Endothelial cell of umbilical vein (primary cell): ENCODE measurements around the gene ABCA3. TPM values are rescaled to one million over a fixed set of nuclear protein-coding genes. Genes with fewer than 3 reads are reported as not detected.

Source experiments
- BruUV-seq: library from RNA; stranded (reverse); fragments of 400-500 nt; replicated peaks from 2 replicates; lab custom pipeline; 2021; lab: Mats Ljungman, UMichigan
- CTCF ChIA-PET: fragments of 300-600, 350-600 bp; sonication (Branson Sonifier 250); formaldehyde crosslinking; loops from one replicate; lab custom pipeline; 2021; ENCODE audit warnings: antibody characterized with exemption, inconsistent platforms; lab: Charles Lee
- POLR2A ChIA-PET: fragments of 300-600, 350-600 bp; sonication (Branson Sonifier 250); formaldehyde crosslinking; loops from one replicate; lab custom pipeline; 2021; ENCODE audit warnings: antibody characterized with exemption, inconsistent platforms; lab: Charles Lee
- DNase-seq: peaks from one replicate; pipeline ENCODE4 v3.0.0-alpha.2; 2011; ENCODE audit warnings: low read depth, low spot score
- FAIRE-seq: peaks from 2 replicates; lab custom pipeline; 2011; peaks lifted over from hg19 to GRCh38; lab: Jason Lieb, UNC
- H2AFZ ChIP-seq: 2 replicates; pipeline ENCODE4 v1.6.0; 2012; ENCODE audit warnings: low read depth, low read length, control low read depth, inconsistent platforms
- H3K27ac ChIP-seq: 2 replicates; pipeline ENCODE4 v1.5.1; 2011; ENCODE audit warnings: low read depth, mild to moderate bottlenecking, control low read depth, low read length, moderate library complexity; ENCODE audit not compliant: insufficient read depth
- H3K27me3 ChIP-seq, 2 experiments: 2 replicates each; pipeline versions ENCODE4 v1.6.0 to v1.6.1; 2011; ENCODE audit warnings: low read length in 2 of 2, mixed read lengths in 1 of 2; ENCODE audit not compliant: control insufficient read depth in 2 of 2, insufficient read depth in 2 of 2
- H3K36me3 ChIP-seq, 2 experiments: 2 replicates in 1 of 2; 3 replicates in 1 of 2; pipeline ENCODE4 v1.5.1; 2011; ENCODE audit warnings: low read length in 2 of 2, mild to moderate bottlenecking in 1 of 2, moderate library complexity in 1 of 2; ENCODE audit not compliant: control insufficient read depth in 2 of 2, insufficient read depth in 2 of 2; ENCODE audit errors: extremely low read depth in 1 of 2
- H3K4me1 ChIP-seq: 3 replicates; pipeline ENCODE4 v1.5.1; 2011; ENCODE audit warnings: mild to moderate bottlenecking, low read length; ENCODE audit not compliant: control insufficient read depth, insufficient read depth; ENCODE audit errors: extremely low read depth
- H3K4me2 ChIP-seq: 2 replicates; pipeline ENCODE4 v1.6.1; 2011; ENCODE audit warnings: low read length, control low read depth, mixed read lengths; ENCODE audit not compliant: insufficient read depth
- H3K4me3 ChIP-seq, 3 experiments: fragments of 200-600 bp in 1 of 3; sonication (generic), shearing (Covaris generic) in 1 of 3; replicated peaks in 1 of 3; 2 replicates each; pipeline ENCODE4 v1.5.1; 2011 to 2016; ENCODE audit warnings: control low read depth in 3 of 3, low read length in 3 of 3, mild to moderate bottlenecking in 2 of 3, inconsistent platforms in 1 of 3, low read depth in 1 of 3, moderate library complexity in 1 of 3; ENCODE audit not compliant: insufficient read depth in 1 of 3
- H3K79me2 ChIP-seq: 2 replicates; pipeline ENCODE4 v1.6.0; 2012; ENCODE audit warnings: low read length, inconsistent platforms; ENCODE audit not compliant: control insufficient read depth, insufficient read depth
- H3K9ac ChIP-seq: replicated peaks from 2 replicates; pipeline ENCODE3; 2011; ENCODE audit warnings: low read length, control low read depth; ENCODE audit not compliant: insufficient read depth; ENCODE audit errors: extremely low read depth
- H3K9me1 ChIP-seq: replicated peaks from 3 replicates; pipeline ENCODE4 v1.6.0; 2011; ENCODE audit warnings: mild to moderate bottlenecking, low read length; ENCODE audit not compliant: control insufficient read depth, insufficient read depth; ENCODE audit errors: extremely low read depth
- H3K9me3 ChIP-seq: replicated peaks from 2 replicates; pipeline ENCODE4 v1.5.1; 2012; ENCODE audit warnings: low read length, inconsistent platforms; ENCODE audit not compliant: control insufficient read depth, insufficient read depth
- H4K20me1 ChIP-seq: replicated peaks from 2 replicates; pipeline ENCODE3; 2011; ENCODE audit warnings: mild to moderate bottlenecking, low read length; ENCODE audit not compliant: control insufficient read depth, insufficient read depth; ENCODE audit errors: extremely low read depth
- CTCF ChIP-seq, 2 donors: IDR thresholded peaks; 1 replicate in 1 of 2; 2 replicates in 1 of 2; pipeline ENCODE4 v1.5.1; 2011; ENCODE audit warnings: low read length in 2 of 2, mild to moderate bottlenecking in 2 of 2, moderate library complexity in 2 of 2, control low read depth in 1 of 2, inconsistent platforms in 1 of 2, low read depth in 1 of 2; ENCODE audit not compliant: insufficient read depth in 1 of 2; ENCODE audit errors: extremely low read depth in 1 of 2
- GATA2 ChIP-seq: IDR thresholded peaks from 2 replicates; pipeline ENCODE4 v1.7.0; 2011; ENCODE audit warnings: low read depth, mild to moderate bottlenecking, moderate library complexity, mixed read lengths, low read length; ENCODE audit not compliant: insufficient read length, insufficient read depth
- JUN ChIP-seq: IDR thresholded peaks from 2 replicates; pipeline ENCODE4 v1.6.1; 2011; ENCODE audit warnings: borderline replicate concordance, low read depth; ENCODE audit not compliant: insufficient read length, insufficient read depth
- POLR2A ChIP-seq: IDR thresholded peaks from 2 replicates; pipeline ENCODE4 v1.6.1; 2012; ENCODE audit warnings: low read depth, mild to moderate bottlenecking, control low read depth, low read length
- POLR2AphosphoS5 ChIP-seq: IDR thresholded peaks from 2 replicates; pipeline ENCODE4 v1.6.1; 2012; ENCODE audit warnings: low read depth, mild to moderate bottlenecking, control low read depth, low read length, moderate library complexity; ENCODE audit not compliant: insufficient read depth
- dilution Hi-C: fragments of 300-500 bp; cut with MboI; formaldehyde crosslinking; loops from one replicate; pipeline ENCODE4 v1.15.0; 2019; ENCODE audit warnings: low sequenced_read_pairs; ENCODE audit not compliant: extremely low pct_ligation_motif_present
- intact Hi-C: fragments of 100-400 bp; cut with micrococcal nuclease; formaldehyde crosslinking; loops from one replicate; pipeline ENCODE4 v1.10.0; 2022
- polyA plus RNA-seq, 4 experiments: library from polyadenylated mRNA; depleted of rRNA in 3 of 4; stranded (reverse) in 3 of 4; unstranded in 1 of 4; fragments of >200 nt; gene quantifications; 2 replicates each; pipeline versions ENCODE4 v1.2.1 to v1.2.3, GENCODE V29; 2011 to 2012; ENCODE audit warnings: missing spikeins in 1 of 4
- total RNA-seq: library from RNA; stranded (reverse); gene quantifications from 2 replicates; pipeline ENCODE4 v1.2.3, GENCODE V29; 2021

Gene ABCA3
- total and polyA plus RNA-seq, 2 donors (not counting 3 experiments of a cell fraction or from before 2014, with no cell fraction given) = 13.5 to 36.0 TPM

- CTCF ChIA-PET = interaction anchor here (0.6 to 2.8 kb wide), 26 partner anchors 9 to 250 kb away, joined by 3 to 17 read pairs (median 6); partner anchors contain the start of genes CASKIN1, DNASE1L2, NTHL1 and PGP
- Histone ChIP-seq H4K20me1 (no peaks in the 10 kb centered on the region), H3K9me1 (no peaks in the 10 kb centered on the region), H3K79me2 (peaks cover 11% of the 10 kb centered on the region), H3K36me3 (peaks cover 12 to 20% of the 10 kb centered on the region in 2 experiments), H3K4me2 (peak within 1 kb of the TSS; percentile 82), H3K27ac (peak within 1 kb of the TSS; percentile 38), H3K9me3 (no peaks in the 10 kb centered on the region), H3K4me3 (peak within 1 kb of the TSS; percentile 67 to 95 (median 75)), H3K9ac (peak within 1 kb of the TSS; percentile 72), H3K27me3 (no peaks in the 10 kb centered on the region), H2AFZ (peak within 1 kb of the TSS; percentile 24), H3K4me1 (peaks cover 13% of the 10 kb centered on the region)
- POLR2A ChIA-PET = interaction anchor here (1.2 to 1.9 kb wide), 3 partner anchors 17 to 104 kb away, joined by 4 to 12 read pairs (median 6); partner anchors contain the start of gene TRAF7
- no peak for TF ChIP-seq GATA2
- peak; percentile 98 for TF ChIP-seq POLR2AphosphoS5
- peak; percentile 86 for TF ChIP-seq POLR2A
- TF ChIP-seq JUN = no peak
- peak; percentile 58 to 78 for TF ChIP-seq CTCF (IDR thresholded peaks at IDR 0.05; ENCODE audit: extremely low read depth in 1 of 2, insufficient read depth in 1 of 2, low read depth in 1 of 2, low read length in 2 of 2)
- FAIRE-seq (peak; percentile 93), DNase-seq (peak; percentile 91)
- intact Hi-C loops = loop anchor here (1.0 to 5.0 kb wide), 7 partner anchors 17 to 246 kb away; partner anchors contain the start of genes CASKIN1, E4F1, RNPS1 and TBC1D24
- dilution Hi-C loops = no loop called here
- BruUV-seq = no TSS peak
Observed at GRCh38 chr16:2251296-2252111, 89.0 kb downstream of the ABCA3 start, which contains the start of gene ECI1. ECI1 (minus strand) TSS chr16:2251587; CDS start chr16:2251566, 21 bp downstream.
